ENCODE results near the gene HLA-DQA2.

- no peak for TF ChIP-seq CTCF (conservative IDR thresholded peaks at IDR 0.05; ENCODE audit: low read depth in 2 of 2)
- TF ChIP-seq CREB1 (CRISPR knock-in tag; IDR thresholded peaks at IDR 0.05; ENCODE audit: low read depth): no peak
- TF ChIP-seq EZH2phosphoT487 (IDR thresholded peaks at IDR 0.05; ENCODE audit: unreplicated experiment): no peak
- TF ChIP-seq POLR2AphosphoS5 (IDR thresholded peaks at IDR 0.05; ENCODE audit: low read depth): no peak
- TF ChIP-seq ZNF114 (CRISPR knock-in tag; IDR thresholded peaks at IDR 0.05): no peak
- no peak for TF ChIP-seq EZH2 (IDR thresholded peaks at IDR 0.05; ENCODE audit: low read depth, unreplicated experiment)
Observed at GRCh38 chr6:32763421-32763820, 22.2 kb downstream of the HLA-DQA2 start, which contains the start of gene HLA-DQB2.

All from GM23338 (cell line).